ENCODE results near the gene ARHGEF33.
"Not testable (repeated sequence)": the region's sequence is repeated elsewhere in the genome, so short reads cannot be mapped to it uniquely, and the experiment has no call there.

Gene ARHGEF33

GRCh38 chr2:38933653-38934052 lies 44.0 kb downstream of the ARHGEF33 start:
- H3K4me1 ChIP-seq (ENCODE audit: insufficient read depth, low read length) = no peaks in the 10 kb centered on the region
- H3K9me3 ChIP-seq (ENCODE audit: control insufficient read depth, insufficient read depth, low read length) = no peaks in the 10 kb centered on the region
- H3K9ac ChIP-seq (ENCODE audit: low read depth, low read length) = no peak overlapping the region
- H3K36me3 ChIP-seq (ENCODE audit: insufficient read depth, low read length) = no peaks in the 10 kb centered on the region

- no peak overlapping the region for H3K9ac ChIP-seq (ENCODE audit: low read depth, low read length)
- H3K4me1 ChIP-seq (ENCODE audit: insufficient read depth, low read length) = no peaks in the 10 kb centered on the region
- no peaks in the 10 kb centered on the region for H3K36me3 ChIP-seq (ENCODE audit: insufficient read depth, low read length)
- H3K9me3 ChIP-seq (ENCODE audit: control insufficient read depth, insufficient read depth, low read length) = no peaks in the 10 kb centered on the region
These were observed 45.1 kb downstream of the ARHGEF33 start for GRCh38 chr2:38934742-38935141.

- Histone ChIP-seq H3K9me3 (ENCODE audit: control insufficient read depth, insufficient read depth, low read length) (no peaks in the 10 kb centered on the region), H3K4me1 (ENCODE audit: insufficient read depth, low read length) (no peaks in the 10 kb centered on the region), H3K36me3 (ENCODE audit: insufficient read depth, low read length) (no peaks in the 10 kb centered on the region), H3K9ac (ENCODE audit: low read depth, low read length) (no peak overlapping the region)
These were observed 46.0 kb downstream of the ARHGEF33 start for GRCh38 chr2:38935568-38936172.

- H3K9ac ChIP-seq (ENCODE audit: low read depth, low read length); H3K36me3 ChIP-seq (ENCODE audit: insufficient read depth, low read length); H3K4me1 ChIP-seq (ENCODE audit: insufficient read depth, low read length); H3K9me3 ChIP-seq (ENCODE audit: control insufficient read depth, insufficient read depth, low read length): not testable (repeated sequence)
These were observed 46.8 kb downstream of the ARHGEF33 start for GRCh38 chr2:38936516-38936915.

DNA sequence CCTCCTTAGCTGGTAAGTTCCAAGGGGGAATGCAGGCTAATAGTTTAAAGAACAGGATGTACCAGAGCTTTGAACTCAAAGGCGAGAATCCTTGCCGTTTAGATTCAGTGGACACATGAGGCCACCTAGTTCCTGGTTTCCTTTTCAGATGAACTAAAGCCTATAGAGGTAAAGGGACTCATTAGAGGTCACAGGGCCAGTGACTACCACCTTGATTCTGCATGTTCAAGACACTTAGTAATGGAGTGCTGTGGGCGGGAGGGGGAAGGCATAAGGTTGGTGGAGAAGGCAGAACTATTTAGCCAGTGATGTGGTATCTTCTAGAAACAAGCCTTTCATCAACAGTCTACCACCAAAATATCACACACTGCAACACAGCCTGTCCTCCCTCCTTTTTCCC lies 47.9 kb downstream of the ARHGEF33 start:
- H3K36me3 ChIP-seq (ENCODE audit: insufficient read depth, low read length) = no peaks in the 10 kb centered on the region
- no peaks in the 10 kb centered on the region for H3K4me1 ChIP-seq (ENCODE audit: insufficient read depth, low read length)
- H3K9me3 ChIP-seq (ENCODE audit: control insufficient read depth, insufficient read depth, low read length) = no peaks in the 10 kb centered on the region
- no peak overlapping the region for H3K9ac ChIP-seq (ENCODE audit: low read depth, low read length)

- Histone ChIP-seq H3K9me3 (ENCODE audit: control insufficient read depth, insufficient read depth, low read length) (no peaks in the 10 kb centered on the region), H3K4me1 (ENCODE audit: insufficient read depth, low read length) (peaks cover 21% of the 10 kb centered on the region), H3K36me3 (ENCODE audit: insufficient read depth, low read length) (no peaks in the 10 kb centered on the region), H3K9ac (ENCODE audit: low read depth, low read length) (no peak overlapping the region)
These were observed 51.1 kb downstream of the ARHGEF33 start for GRCh38 chr2:38940746-38941145.

- Histone ChIP-seq H3K36me3 (ENCODE audit: insufficient read depth, low read length) (no peaks in the 10 kb centered on the region), H3K4me1 (ENCODE audit: insufficient read depth, low read length) (peaks cover 29% of the 10 kb centered on the region), H3K9me3 (ENCODE audit: control insufficient read depth, insufficient read depth, low read length) (no peaks in the 10 kb centered on the region), H3K9ac (ENCODE audit: low read depth, low read length) (no peak overlapping the region)
These were observed 54.1 kb downstream of the ARHGEF33 start for GRCh38 chr2:38943784-38944183.

- no peaks in the 10 kb centered on the region for H3K36me3 ChIP-seq (ENCODE audit: insufficient read depth, low read length)
- no peaks in the 10 kb centered on the region for H3K9me3 ChIP-seq (ENCODE audit: control insufficient read depth, insufficient read depth, low read length)
- H3K4me1 ChIP-seq (ENCODE audit: insufficient read depth, low read length) = peaks cover 29% of the 10 kb centered on the region
- H3K9ac ChIP-seq (ENCODE audit: low read depth, low read length) = no peak overlapping the region
These were observed 55.7 kb downstream of the ARHGEF33 start for GRCh38 chr2:38945372-38945771.

- Histone ChIP-seq H3K9ac (ENCODE audit: low read depth, low read length) (no peak overlapping the region), H3K4me1 (ENCODE audit: insufficient read depth, low read length) (peaks cover 29% of the 10 kb centered on the region), H3K9me3 (ENCODE audit: control insufficient read depth, insufficient read depth, low read length) (no peaks in the 10 kb centered on the region), H3K36me3 (ENCODE audit: insufficient read depth, low read length) (no peaks in the 10 kb centered on the region)
These were observed 56.2 kb downstream of the ARHGEF33 start for GRCh38 chr2:38945911-38946310.

- no peaks in the 10 kb centered on the region for H3K36me3 ChIP-seq (ENCODE audit: insufficient read depth, low read length)
- H3K4me1 ChIP-seq (ENCODE audit: insufficient read depth, low read length) = peaks cover 29% of the 10 kb centered on the region
- no peak overlapping the region for H3K9ac ChIP-seq (ENCODE audit: low read depth, low read length)
- no peaks in the 10 kb centered on the region for H3K9me3 ChIP-seq (ENCODE audit: control insufficient read depth, insufficient read depth, low read length)
These were observed 57.9 kb downstream of the ARHGEF33 start for GRCh38 chr2:38947241-38948239.

DNA sequence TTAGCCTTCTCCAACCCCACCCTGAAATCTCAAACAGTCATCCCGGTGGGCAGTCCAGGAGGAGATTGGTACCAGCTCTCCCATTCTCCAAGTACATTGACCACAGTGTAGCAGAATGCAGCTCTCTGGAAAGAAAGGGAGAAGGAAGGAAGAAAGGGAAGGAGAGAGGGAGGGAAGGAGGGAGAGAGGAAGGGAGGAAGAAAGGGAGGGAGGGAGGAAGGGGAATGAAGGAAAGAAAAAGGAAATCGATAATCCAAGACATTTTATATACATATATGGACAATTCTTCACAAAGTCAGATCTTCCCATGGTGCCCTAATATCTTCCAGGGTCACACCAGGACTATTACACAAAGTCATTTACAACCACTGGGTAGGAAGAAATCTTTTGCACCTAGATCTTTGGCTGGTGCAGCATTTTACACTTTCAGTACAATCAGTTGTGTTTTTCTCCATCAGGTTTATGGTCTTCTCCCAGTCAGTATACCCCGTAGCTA lies 58.8 kb downstream of the ARHGEF33 start:
- H3K36me3 ChIP-seq (ENCODE audit: insufficient read depth, low read length) = no peaks in the 10 kb centered on the region
- H3K4me1 ChIP-seq (ENCODE audit: insufficient read depth, low read length) = peaks cover 25% of the 10 kb centered on the region
- H3K9ac ChIP-seq (ENCODE audit: low read depth, low read length) = no peak overlapping the region
- no peaks in the 10 kb centered on the region for H3K9me3 ChIP-seq (ENCODE audit: control insufficient read depth, insufficient read depth, low read length)

DNA sequence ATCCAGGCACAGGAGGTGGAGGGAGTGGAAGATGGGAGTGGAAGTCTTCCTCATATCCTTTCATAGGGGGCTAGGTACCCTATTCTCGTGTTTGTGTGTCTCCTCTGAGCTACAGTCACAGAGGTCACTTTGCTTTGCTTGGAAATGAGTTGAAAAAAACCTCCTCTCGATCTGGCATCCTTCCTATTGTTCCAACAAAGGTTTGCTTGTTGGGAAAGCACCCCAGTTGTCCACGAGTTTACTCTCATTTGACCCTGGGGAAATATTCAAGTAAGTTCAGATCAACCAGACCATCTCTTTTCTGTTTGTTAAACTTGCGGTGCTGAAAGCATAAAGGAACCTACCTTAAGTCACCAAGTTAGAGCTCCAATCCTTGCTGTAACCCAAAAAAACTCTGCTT lies 59.3 kb downstream of the ARHGEF33 start:
- H3K9ac ChIP-seq (ENCODE audit: low read depth, low read length) = no peak overlapping the region
- peaks cover 19% of the 10 kb centered on the region for H3K4me1 ChIP-seq (ENCODE audit: insufficient read depth, low read length)
- H3K36me3 ChIP-seq (ENCODE audit: insufficient read depth, low read length) = no peaks in the 10 kb centered on the region
- no peaks in the 10 kb centered on the region for H3K9me3 ChIP-seq (ENCODE audit: control insufficient read depth, insufficient read depth, low read length)

- no peaks in the 10 kb centered on the region for H3K36me3 ChIP-seq (ENCODE audit: insufficient read depth, low read length)
- no peaks in the 10 kb centered on the region for H3K9me3 ChIP-seq (ENCODE audit: control insufficient read depth, insufficient read depth, low read length)
- H3K9ac ChIP-seq (ENCODE audit: low read depth, low read length) = no peak overlapping the region
- peaks cover 8% of the 10 kb centered on the region; the same call in 1 of the 2 replicates for H3K4me1 ChIP-seq (ENCODE audit: insufficient read depth, low read length)
These were observed 62.1 kb downstream of the ARHGEF33 start for GRCh38 chr2:38951766-38952165.

DNA sequence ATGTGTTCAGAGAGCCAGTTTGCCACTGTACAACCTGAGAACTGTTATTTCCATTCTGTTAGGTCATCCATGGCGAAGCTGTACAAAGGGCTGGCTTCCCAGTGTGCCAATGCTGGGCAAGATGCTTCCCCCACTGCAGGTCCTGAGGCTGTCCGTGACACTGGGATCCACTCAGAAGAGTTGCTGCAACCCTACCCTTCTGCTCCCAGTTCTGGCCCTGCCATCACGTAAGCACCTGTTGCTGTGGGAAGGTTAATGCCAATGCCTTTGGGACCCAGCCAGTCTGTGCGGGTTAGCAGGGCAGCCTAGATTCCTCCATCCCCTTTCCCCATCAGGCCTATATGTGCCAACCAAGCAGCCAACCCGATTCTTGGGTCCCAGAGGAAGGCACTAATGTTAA lies 68.3 kb downstream of the ARHGEF33 start:
- H3K4me1 ChIP-seq (ENCODE audit: insufficient read depth, low read length) = no peaks in the 10 kb centered on the region
- H3K9ac ChIP-seq (ENCODE audit: low read depth, low read length) = no peak overlapping the region
- H3K9me3 ChIP-seq (ENCODE audit: control insufficient read depth, insufficient read depth, low read length) = no peaks in the 10 kb centered on the region
- H3K36me3 ChIP-seq (ENCODE audit: insufficient read depth, low read length) = no peaks in the 10 kb centered on the region

GRCh38 chr2:38959466-38959865 lies 69.8 kb downstream of the ARHGEF33 start:
- Histone ChIP-seq H3K9me3 (ENCODE audit: control insufficient read depth, insufficient read depth, low read length) (no peaks in the 10 kb centered on the region), H3K4me1 (ENCODE audit: insufficient read depth, low read length) (no peaks in the 10 kb centered on the region), H3K9ac (ENCODE audit: low read depth, low read length) (no peak overlapping the region; the same call in 1 of the 2 replicates)

More at GRCh38 chr2:38959466-38959865, 69.8 kb downstream of the ARHGEF33 start:
- no peaks in the 10 kb centered on the region for H3K36me3 ChIP-seq (ENCODE audit: insufficient read depth, low read length)
